Fibroblast of villous mesenchyme (primary cell): ENCODE results near the gene CLTA. TPM values are rescaled to one million over a fixed set of nuclear protein-coding genes. Genes with fewer than 3 reads are reported as not detected.

Experiments
- DNase-seq: peaks from one replicate; pipeline ENCODE4 v3.0.0-alpha.2; 2010; ENCODE audit warnings: low read depth
- H3K4me3 ChIP-seq: 2 replicates; pipeline ENCODE4 v1.5.1; 2011; ENCODE audit warnings: low read depth, mild to moderate bottlenecking, low read length
- CTCF ChIP-seq: IDR thresholded peaks from 2 replicates; pipeline ENCODE4 v1.5.1; 2012; ENCODE audit warnings: low read depth, mild to moderate bottlenecking, low read length; ENCODE audit not compliant: insufficient read depth
- total RNA-seq: library from RNA; depleted of rRNA; stranded (reverse); fragments of >200 nt; gene quantifications from 2 replicates; pipeline ENCODE4 v1.2.3, GENCODE V29; 2012

Gene CLTA
- total RNA-seq, 1 donor: 194 TPM

GRCh38 chr9:36145970-36146369 is 44.8 kb upstream of the CLTA start:
- no peak for TF ChIP-seq CTCF
- no peak for DNase-seq
- H3K4me3 ChIP-seq: no peak overlapping the region

- H3K4me3 ChIP-seq: no peak overlapping the region
- no peak for DNase-seq
- no peak for TF ChIP-seq CTCF
Observed at GRCh38 chr9:36146651-36147050, 44.1 kb upstream of the CLTA start.

- no peak for DNase-seq
- TF ChIP-seq CTCF: no peak
- no peak overlapping the region for H3K4me3 ChIP-seq
Observed at GRCh38 chr9:36147441-36148175, 43.1 kb upstream of the CLTA start.

GRCh38 chr9:36148311-36149051 is 42.2 kb upstream of the CLTA start:
- no peak for TF ChIP-seq CTCF
- peak; percentile 99 for DNase-seq
- H3K4me3 ChIP-seq: no peak overlapping the region

GRCh38 chr9:36149197-36149596 is 41.5 kb upstream of the CLTA start:
- DNase-seq: peak; percentile 72
- no peak for TF ChIP-seq CTCF
- no peak overlapping the region for H3K4me3 ChIP-seq

- TF ChIP-seq CTCF: no peak
- peak; percentile 77 for DNase-seq
- no peak overlapping the region for H3K4me3 ChIP-seq
Observed at GRCh38 chr9:36150574-36151315, 40.0 kb upstream of the CLTA start.
